ENCODE measurements around the gene S100A13. TPM values are rescaled to one million over a fixed set of nuclear protein-coding genes. Genes with fewer than 3 reads are reported as not detected.
"Not testable (repeated sequence)": the region's sequence is repeated elsewhere in the genome, so short reads cannot be mapped to it uniquely, and the experiment has no call there.

The S100A13 gene
- 100 to 1,000 TPM; 162 to 225 (median 208) TPM for total RNA-seq (2021; fragmentation: NEBNext Ultra II Directional; extraction: Animal tissue kit (Norgen Biotek cat#: 25700))
- long read RNA-seq, transcript S100A13-203 (3 exons, 579 nt) = major isoform, 16 of 212 reads
- long read RNA-seq, partial matches to known transcripts = 193 of 212 reads
- long read RNA-seq, other reads (novel, unspliced or antisense) = 3 of 212 reads

- Mint-ChIP-seq H3K27ac (peak within 1 kb of the TSS; percentile 100), H3K9me3 (no peaks in the 10 kb centered on the region), H3K4me3 (peak within 1 kb of the TSS; percentile 97), H3K4me1 (ENCODE audit: low read depth) (peaks cover 67% of the 10 kb centered on the region), H3K36me3 (ENCODE audit: low read depth) (peaks cover 38% of the 10 kb centered on the region), H3K27me3 (ENCODE audit: insufficient read depth) (peaks cover 6% of the 10 kb centered on the region)
- TF ChIP-seq CTCF (IDR thresholded peaks at IDR 0.05) = peak; percentile 84
- DNase-seq = peak; percentile 97
Measured at GRCh38 chr1:153626904-153627714, at the start of gene S100A13. Gene S100A13 (minus strand): TSS chr1:153627505. CDS start chr1:153626472, 1,033 bp downstream.

GRCh38 chr1:153673511-153673910, 46.2 kb upstream of the S100A13 start:
- H3K36me3 Mint-ChIP-seq (ENCODE audit: low read depth) = no peaks in the 10 kb centered on the region; the same call in 1 of the 2 replicates
- H3K9me3 Mint-ChIP-seq = no peaks in the 10 kb centered on the region
- DNase-seq = no peak
- H3K4me3 Mint-ChIP-seq = peak overlapping the region; percentile 60
- H3K27ac Mint-ChIP-seq = no peak overlapping the region
- no peak for TF ChIP-seq CTCF (IDR thresholded peaks at IDR 0.05)
- peaks cover 10% of the 10 kb centered on the region for H3K27me3 Mint-ChIP-seq (ENCODE audit: insufficient read depth)
- peaks cover 31% of the 10 kb centered on the region for H3K4me1 Mint-ChIP-seq (ENCODE audit: low read depth)

DNA sequence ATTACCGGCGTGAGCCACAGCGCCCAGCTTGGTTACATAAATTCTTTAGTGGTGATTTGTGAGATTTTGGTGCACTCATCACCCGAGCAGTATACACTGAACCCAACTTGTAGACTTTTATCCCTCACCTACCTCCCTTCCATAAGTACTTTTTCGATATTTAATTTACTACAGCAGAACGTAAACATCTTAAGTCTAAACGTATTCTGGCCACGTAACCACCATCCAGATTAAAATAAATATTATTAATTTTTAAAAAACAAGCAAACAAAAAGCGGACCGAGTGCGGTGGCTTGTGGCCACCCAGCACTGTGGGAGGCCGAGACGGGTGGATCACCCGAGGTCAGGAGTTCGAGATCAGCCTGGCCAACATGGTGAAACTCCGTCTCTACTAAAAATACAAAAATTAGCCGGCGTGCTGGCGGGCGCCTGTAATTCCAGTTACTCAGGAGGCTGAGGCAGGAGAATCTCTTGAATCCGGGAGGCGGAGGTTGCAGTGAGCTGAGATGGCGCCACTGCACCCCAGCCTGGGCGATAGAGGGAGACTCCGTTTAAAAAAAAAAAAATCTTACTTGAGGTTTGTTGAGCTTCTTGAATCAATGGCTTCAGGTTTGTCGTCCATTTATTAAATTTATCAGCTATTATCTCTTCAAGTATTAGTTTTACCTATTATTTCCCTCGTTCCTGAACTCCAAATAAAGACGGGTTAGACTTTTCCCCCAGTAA, 44.5 kb upstream of the S100A13 start:
- H3K27me3 Mint-ChIP-seq (ENCODE audit: insufficient read depth); H3K4me3 Mint-ChIP-seq; DNase-seq; H3K9me3 Mint-ChIP-seq; H3K27ac Mint-ChIP-seq: not testable (repeated sequence)
- Mint-ChIP-seq H3K4me1 (ENCODE audit: low read depth) (peaks cover 27% of the 10 kb centered on the region), H3K36me3 (ENCODE audit: low read depth) (peaks cover 12% of the 10 kb centered on the region)

DNA sequence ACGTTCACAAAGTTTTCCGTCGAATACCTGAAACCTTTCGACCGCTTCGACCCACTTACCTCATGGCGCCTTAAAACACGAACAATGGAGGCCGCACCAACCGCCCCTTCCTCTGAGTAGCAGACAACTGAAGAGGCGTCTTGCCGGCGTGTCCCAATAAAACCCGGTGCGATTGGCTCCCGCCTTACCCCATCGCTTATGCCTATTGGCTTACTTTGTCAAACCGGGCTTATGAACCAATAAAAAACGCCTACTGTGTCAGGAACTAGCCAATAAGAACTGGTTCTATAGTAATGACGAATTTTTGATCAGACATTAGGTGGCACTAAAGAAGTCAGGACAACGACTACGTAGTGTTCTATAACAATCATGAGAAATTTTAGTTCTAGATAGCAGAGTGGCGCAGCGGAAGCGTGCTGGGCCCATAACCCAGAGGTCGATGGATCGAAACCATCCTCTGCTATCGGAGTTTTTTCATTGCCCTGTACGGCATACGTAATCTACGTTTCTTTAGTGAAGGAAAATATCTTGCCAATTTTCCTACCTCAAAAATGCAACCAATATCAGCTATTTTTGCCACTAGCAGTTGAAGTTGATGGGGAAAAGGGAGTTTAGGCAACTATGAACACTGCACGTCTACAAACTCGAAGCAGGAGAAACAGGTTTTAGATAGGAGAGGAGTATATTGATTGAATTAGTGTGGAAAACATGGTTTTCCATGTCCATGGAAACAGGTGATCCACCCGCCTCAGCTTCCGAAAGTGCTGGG, 43.7 kb upstream of the S100A13 start, which contains the start of gene ILF2:
Gene ILF2, minus strand, starts transcription at position 135 of the 769 bp plus-strand sequence. Its CDS starts 71 bp downstream, at position 64.
- Mint-ChIP-seq H3K27ac (no peak within 1 kb of the TSS), H3K36me3 (ENCODE audit: low read depth) (peaks cover 12% of the 10 kb centered on the region), H3K4me1 (ENCODE audit: low read depth) (peaks cover 27% of the 10 kb centered on the region), H3K4me3 (no peak within 1 kb of the TSS), H3K27me3 (ENCODE audit: insufficient read depth) (no peaks in the 10 kb centered on the region; the same call in 1 of the 2 replicates), H3K9me3 (no peaks in the 10 kb centered on the region)
- DNase-seq = peak; percentile 100
- peak; percentile 46; the same call in 1 of the 2 replicates for TF ChIP-seq CTCF (IDR thresholded peaks at IDR 0.05)

GRCh38 chr1:153670257-153670858, 43.1 kb upstream of the S100A13 start:
- Mint-ChIP-seq H3K9me3 (no peaks in the 10 kb centered on the region), H3K4me3 (no peak overlapping the region), H3K4me1 (ENCODE audit: low read depth) (peaks cover 30% of the 10 kb centered on the region), H3K27ac (no peak overlapping the region), H3K27me3 (ENCODE audit: insufficient read depth) (no peaks in the 10 kb centered on the region; the same call in 1 of the 2 replicates), H3K36me3 (ENCODE audit: low read depth) (peaks cover 15% of the 10 kb centered on the region)
- no peak for TF ChIP-seq CTCF (IDR thresholded peaks at IDR 0.05)
- DNase-seq = no peak
